Measurements from ENCODE around the gene PPP1R13B.

PPP1R13B gene, protein sequence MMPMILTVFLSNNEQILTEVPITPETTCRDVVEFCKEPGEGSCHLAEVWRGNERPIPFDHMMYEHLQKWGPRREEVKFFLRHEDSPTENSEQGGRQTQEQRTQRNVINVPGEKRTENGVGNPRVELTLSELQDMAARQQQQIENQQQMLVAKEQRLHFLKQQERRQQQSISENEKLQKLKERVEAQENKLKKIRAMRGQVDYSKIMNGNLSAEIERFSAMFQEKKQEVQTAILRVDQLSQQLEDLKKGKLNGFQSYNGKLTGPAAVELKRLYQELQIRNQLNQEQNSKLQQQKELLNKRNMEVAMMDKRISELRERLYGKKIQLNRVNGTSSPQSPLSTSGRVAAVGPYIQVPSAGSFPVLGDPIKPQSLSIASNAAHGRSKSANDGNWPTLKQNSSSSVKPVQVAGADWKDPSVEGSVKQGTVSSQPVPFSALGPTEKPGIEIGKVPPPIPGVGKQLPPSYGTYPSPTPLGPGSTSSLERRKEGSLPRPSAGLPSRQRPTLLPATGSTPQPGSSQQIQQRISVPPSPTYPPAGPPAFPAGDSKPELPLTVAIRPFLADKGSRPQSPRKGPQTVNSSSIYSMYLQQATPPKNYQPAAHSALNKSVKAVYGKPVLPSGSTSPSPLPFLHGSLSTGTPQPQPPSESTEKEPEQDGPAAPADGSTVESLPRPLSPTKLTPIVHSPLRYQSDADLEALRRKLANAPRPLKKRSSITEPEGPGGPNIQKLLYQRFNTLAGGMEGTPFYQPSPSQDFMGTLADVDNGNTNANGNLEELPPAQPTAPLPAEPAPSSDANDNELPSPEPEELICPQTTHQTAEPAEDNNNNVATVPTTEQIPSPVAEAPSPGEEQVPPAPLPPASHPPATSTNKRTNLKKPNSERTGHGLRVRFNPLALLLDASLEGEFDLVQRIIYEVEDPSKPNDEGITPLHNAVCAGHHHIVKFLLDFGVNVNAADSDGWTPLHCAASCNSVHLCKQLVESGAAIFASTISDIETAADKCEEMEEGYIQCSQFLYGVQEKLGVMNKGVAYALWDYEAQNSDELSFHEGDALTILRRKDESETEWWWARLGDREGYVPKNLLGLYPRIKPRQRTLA

GRCh38 chr14:103847451-103848174, at the start of gene PPP1R13B:
TSS of gene PPP1R13B (minus strand) at chr14:103847575. CDS start at chr14:103847307, 268 bp downstream.
- DNase-seq (ENCODE audit: low read depth): peak; percentile 20
- H3K4me3 ChIP-seq (ENCODE audit: control insufficient read depth, low read depth, low read length): peak within 1 kb of the TSS; percentile 72
- TF ChIP-seq CTCF (IDR thresholded peaks at IDR 0.05; ENCODE audit: control insufficient read depth, insufficient read depth, low read depth, low read length, missing control alignments): no peak

DNA sequence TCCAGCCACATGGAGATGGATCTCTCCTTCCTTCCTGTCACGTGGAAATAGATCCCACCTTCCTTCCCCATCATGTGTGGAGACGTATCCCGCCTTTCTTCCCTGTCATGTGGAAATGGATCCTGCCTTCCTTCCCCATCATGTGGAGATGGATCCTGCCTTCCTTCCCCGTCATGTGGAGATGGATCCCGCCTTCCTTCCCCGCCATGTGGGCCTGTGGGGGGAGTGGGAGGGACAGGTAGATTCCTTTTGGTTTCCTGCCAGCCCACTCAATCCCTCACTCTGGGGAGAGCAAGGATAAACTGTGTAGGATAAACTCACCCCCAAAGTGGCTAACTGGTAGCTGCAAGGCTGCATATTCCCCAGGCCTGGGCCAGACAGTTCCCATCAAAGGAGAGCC, 49.2 kb upstream of the PPP1R13B start:
- no peak for TF ChIP-seq CTCF (IDR thresholded peaks at IDR 0.05; ENCODE audit: control insufficient read depth, insufficient read depth, low read depth, low read length, missing control alignments)
- H3K4me3 ChIP-seq (ENCODE audit: control insufficient read depth, low read depth, low read length): no peak overlapping the region
- DNase-seq (ENCODE audit: low read depth): no peak

DNA sequence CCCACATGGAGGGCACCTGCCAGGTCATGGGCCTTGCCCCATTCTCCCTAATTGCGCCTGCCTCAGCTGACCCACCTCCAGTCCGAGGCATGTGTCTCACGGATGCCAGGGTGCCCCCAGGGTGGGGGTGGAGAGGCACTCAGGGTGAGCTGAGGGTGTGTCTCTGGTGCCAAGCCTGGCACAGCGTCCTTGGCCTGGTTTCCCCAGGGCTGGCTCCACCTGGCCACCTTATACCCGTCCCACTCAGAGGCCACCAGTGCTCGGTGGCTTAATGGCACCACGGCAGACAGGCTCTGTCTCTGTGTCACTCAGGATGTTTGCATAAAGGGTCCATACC, 47.3 kb upstream of the PPP1R13B start:
- DNase-seq (ENCODE audit: low read depth): no peak
- no peak overlapping the region for H3K4me3 ChIP-seq (ENCODE audit: control insufficient read depth, low read depth, low read length)
- no peak for TF ChIP-seq CTCF (IDR thresholded peaks at IDR 0.05; ENCODE audit: control insufficient read depth, insufficient read depth, low read depth, low read length, missing control alignments)

- TF ChIP-seq CTCF (IDR thresholded peaks at IDR 0.05; ENCODE audit: control insufficient read depth, insufficient read depth, low read depth, low read length, missing control alignments): no peak
- DNase-seq (ENCODE audit: low read depth): no peak
- H3K4me3 ChIP-seq (ENCODE audit: control insufficient read depth, low read depth, low read length): no peak overlapping the region
These were observed 46.8 kb upstream of the PPP1R13B start for GRCh38 chr14:103894034-103894722.

DNA sequence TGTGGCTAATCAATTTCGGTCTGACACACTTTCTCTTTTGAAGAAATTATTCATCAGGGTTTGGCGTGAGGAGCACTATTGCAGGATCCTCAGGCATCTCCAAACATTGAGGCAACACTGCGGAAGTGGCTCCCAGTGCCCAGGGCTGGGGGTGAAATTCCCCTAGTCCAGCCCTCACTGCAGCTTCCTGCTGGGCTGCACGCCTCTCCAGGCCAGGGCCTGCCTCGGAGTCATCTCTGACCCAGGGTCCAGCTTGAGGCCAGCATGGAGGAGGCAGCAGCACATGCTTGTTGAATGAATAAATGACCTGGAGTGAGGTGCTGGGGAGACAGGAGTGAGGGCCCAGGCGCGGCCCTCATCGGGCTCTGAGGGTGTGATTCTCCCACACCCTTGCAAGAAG, 44.9 kb upstream of the PPP1R13B start:
- no peak overlapping the region for H3K4me3 ChIP-seq (ENCODE audit: control insufficient read depth, low read depth, low read length)
- no peak for DNase-seq (ENCODE audit: low read depth)
- TF ChIP-seq CTCF (IDR thresholded peaks at IDR 0.05; ENCODE audit: control insufficient read depth, insufficient read depth, low read depth, low read length, missing control alignments): no peak
